HG03159 (cell line): Measurements from ENCODE around the gene STARD3NL.

Experiments
- ATAC-seq: cut with Tn5 transposase; IDR thresholded peaks from one replicate; pipeline ENCODE4 v1.9.1; 2021; ENCODE audit warnings: mild to moderate bottlenecking, moderate library complexity; ENCODE audit not compliant: unreplicated experiment

The STARD3NL gene

DNA sequence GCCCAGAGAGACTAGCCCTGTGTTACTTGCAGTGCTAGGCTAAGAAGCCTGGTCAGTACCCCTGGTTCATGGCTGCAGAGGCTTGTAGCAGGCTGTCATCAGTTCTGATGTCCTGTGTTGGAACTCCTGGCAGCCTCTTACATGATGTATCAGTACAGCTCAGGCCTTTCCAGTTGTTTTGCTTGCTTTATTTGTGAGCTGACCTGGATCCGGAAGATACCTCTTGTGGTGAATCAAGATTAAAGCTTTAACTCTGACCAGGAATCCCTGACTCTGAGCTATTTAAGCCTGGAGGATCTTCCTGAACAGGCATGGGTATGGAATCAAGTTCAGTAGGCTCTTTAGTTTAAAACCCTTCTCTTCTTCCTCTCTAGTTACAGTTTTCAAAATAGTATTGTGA lies 4.4 kb downstream of the STARD3NL start:
- no peak for ATAC-seq

DNA sequence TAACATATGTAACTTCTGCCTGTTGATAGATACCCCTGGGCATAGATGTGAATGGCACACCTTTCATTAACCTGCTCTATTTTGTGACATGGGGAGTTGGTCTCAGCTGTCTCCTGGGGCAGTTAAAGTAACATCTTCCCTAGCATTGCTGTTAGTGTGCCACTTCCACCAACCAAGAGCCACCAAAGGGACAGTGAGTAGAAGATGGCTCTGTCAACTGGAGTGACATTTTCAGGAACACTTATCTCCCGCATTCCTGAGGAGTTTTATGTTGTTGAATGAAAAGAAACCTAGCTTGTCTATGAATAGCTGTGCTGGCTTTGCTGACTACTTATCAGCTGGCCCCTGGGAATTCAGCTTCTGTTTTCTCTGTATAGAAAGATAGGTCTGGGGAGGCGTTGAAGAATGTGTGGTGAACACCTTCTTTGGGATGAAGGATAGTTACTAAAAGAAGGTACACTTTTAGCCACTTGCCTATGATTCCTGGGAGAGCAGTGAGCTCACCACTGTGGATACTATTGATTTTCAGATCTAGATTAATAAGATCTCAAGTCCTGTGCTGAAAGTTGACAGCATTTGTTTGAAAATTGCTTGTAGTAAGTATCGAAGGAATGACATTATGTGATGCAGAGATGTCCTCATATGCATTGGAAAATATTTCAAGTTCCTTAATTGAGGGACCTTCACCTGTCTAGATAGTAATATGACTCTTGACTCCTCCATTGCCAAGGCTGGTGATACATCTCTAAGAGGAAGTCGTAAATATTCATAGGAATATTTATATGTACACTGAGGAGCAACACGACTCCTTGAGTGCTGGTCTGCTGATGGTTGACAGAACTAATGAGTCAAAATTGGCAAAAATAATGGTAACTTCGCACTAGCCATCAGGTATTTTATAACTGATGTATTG lies 7.6 kb downstream of the STARD3NL start:
- no peak for ATAC-seq

DNA sequence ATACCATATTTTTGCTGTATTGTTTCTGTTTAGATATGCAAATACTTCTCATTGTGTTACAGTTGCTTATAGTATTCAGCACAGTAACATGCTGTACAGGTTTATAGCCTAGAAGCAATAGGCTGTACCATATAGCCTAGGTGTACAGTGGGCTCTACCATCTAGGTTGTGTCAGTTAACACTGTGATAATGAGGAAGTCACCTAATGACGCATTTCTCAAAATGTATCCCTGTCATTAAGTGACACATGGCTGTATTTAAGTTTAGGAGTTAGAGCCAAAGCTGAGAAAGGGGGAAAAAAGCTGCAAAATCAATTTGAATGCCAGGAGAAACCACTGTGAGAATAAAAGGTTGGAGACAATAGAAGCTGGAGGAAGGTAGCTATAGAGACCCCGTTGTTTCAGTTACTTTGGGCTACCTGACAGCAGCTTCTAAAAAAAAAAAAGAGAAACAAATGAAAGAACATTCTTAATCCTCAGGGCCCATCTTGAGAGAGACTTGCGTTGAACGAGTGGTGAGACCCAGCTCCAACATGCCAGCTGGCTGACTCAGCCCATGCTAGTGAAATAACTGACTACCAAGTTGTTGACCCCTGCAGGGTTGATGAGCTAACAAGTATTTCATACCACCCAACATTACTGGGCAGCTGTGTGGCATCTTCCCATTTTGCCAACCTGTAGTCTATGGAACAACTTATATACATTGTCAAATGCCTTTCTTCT lies 8.7 kb downstream of the STARD3NL start:
- ATAC-seq: no peak

DNA sequence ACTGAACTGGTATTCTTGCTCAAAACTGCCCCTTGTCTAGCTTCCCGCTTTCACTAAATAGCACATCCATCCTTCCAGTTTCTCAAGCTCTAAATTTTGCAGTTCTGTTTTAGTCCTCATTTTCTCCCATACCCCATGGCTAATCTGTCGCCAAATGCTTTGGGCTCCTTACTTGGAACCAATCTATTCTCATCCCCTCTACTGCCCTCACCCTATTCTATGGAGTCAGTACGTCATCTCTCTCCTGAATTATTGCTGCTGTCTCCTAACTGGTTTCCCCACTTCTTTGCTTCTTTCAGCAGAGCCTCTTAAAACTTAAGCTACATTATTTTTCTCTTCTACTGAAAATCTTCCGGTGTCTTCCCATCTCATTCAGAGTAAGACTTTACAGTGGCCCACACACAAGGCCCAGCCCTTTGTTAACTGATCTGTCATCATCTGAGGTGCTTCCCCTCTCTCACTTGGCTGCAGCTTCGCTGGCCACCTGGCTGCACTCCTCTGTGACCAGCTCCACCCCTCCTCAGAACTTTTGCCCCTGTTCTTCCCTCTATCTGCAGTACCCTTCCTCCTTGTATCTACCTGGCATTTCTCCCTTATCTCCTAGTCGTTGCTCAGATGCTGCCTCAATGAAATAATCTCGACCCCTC lies 9.9 kb downstream of the STARD3NL start:
- ATAC-seq: peak; percentile 93

DNA sequence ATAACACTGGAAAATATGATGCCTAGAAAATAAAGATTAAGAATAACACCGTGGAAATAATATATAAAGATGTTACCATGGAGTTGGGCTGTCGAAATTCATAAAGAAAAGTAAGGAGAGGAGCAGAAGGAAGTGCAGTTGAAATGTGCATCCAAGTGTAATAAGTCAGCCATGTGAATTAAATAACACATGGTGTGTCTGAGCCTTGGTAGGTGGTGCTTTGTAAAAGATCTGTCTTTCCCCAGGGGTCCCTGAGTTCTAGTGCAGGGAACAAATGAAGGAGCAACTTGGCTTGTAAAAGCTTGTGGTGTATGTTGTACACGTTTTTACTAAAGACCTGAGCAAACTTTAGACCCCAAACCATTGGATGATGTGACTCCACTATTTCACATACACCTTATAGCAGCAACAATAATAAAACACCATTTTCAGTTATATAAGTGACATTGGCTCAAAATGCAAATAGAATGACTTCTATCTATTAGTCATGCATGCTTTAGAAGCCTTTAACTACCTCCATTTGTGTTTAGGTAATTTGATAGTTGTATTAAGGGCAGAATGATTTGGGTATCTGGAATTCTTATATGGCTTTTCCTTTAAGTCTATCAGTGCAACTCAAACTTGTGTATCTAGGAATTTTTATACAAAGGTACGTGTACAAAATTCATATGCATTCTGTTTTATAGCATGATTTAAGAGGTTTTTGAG lies 11.3 kb downstream of the STARD3NL start:
- no peak for ATAC-seq

DNA sequence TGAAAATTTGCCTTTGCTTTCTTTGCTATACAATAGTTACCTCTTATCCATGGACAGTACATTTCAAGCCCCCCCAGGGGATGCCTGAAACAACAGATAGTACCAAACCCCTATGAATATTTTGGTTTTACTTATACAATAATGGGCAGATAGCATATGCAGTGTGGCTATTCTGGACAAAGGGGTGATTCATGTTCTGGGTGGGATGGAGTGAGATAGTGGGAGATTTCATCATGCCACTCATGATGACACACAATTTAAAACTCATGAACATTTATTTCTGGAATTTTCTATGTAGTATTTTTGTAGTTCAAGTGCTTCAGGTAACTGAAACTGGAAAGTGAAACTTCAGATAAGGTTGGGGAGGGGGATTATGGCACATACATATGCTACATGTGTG lies 12.0 kb downstream of the STARD3NL start:
- no peak for ATAC-seq

DNA sequence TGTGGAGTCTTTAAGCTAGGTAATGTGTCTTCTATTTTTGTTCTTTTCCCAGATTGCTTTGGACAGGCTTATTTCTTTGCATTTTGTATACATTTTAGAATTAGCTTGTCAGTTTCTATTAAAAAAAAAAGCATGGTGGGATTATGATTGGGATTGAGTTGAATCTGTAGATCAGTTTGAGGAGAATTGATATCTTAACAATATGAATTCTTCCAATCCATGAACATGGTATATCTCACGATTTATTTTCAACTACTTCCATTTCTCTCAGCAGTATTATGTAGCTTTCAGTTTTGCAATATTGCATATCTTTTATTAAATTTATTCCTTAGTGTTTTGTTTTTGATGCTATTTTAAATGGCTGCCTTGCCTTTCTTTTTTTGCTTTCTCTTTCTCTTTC lies 13.7 kb downstream of the STARD3NL start:
- no peak for ATAC-seq

DNA sequence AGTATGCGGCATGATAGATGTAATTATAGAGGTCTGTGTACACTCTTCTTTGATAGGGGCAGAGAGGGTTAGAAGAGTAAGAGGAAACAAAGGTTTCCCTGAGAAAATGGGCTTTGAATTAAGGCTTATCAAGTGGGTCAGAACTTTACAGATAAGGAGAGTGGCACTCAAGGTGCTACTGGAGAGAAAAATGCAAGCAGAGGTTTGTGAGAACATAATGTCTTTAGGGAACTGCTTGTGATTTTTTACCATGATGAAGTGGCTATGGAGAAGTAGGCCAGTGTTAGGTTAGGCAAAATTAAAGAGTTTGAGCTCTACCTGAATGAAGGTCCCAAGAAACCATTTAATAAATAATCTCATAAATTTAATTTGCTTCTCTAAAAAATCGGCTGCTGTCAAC lies 14.3 kb downstream of the STARD3NL start:
- no peak for ATAC-seq

DNA sequence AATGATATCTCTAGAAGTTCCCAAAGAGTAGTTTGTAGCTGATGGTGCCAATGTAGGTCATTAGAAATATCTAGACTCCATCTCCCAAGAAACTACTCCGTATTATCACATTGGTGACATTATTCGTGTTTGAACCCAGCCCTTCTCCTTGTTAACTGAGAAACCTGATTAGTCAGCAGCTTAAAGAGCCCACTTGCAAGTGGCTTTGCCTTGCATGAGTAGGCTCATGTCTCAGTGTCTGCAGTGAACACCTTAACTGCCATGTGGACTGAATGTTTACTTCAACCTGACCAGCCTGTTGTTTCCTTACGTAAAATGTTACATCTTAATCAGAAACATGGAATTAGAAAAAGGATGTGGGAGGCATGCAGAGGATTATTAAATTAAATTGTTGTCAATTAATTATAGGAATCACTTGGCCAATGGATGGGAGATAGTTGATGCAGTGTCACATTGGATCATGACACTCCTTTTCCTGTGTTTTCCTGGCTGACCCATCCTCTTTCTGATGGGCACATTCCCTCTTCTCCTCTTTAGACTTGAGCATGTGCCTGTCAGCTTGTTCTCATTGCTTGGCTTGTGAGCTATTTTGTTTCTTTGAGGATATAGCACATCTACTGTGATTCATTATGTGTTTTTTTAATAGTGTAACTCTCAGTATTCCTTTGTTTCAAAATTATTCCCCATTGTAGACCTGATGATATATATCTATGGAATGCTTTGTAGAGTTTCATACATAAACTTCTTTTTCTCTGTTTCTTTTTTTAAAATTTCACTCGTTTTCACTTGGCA lies 18.0 kb downstream of the STARD3NL start:
- no peak for ATAC-seq

DNA sequence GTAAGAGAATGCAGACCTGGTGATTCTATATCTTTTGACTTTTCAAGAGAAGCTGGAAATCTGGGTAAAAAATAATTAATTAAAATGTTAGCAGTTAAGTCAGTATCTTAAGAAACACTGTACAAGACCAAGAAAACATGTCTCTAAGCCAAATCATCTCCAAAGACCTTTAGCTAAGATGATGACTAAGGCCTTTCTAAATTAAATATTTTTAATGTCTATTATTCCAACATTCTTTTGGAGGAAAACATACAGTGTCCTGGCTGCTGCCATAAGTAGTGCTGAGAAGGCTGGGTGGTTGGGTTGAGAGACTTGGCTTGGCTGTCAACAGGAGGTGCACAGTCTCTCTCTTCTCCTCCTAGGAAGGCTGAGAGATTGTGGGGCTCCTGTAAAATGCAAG lies 20.3 kb downstream of the STARD3NL start:
- no peak for ATAC-seq

DNA sequence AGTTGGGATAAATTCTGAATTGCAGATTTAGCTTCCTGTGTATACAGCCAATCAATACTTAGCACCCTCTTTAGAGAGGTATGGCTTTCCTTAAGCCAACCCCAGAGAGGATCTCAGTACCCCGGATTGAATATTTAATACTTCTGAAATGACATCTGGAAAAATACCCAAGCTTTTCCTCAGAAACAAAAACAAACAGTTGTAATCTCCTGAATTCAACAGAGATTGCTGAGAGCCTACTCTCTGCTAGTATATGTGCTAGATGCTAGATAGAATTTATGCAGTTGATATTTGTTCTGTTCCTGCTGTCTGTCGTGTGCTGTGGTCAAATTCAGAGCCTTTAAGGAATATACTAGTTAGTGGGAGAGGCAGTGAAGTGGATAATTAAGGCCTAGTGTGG lies 21.1 kb downstream of the STARD3NL start:
- ATAC-seq: no peak

DNA sequence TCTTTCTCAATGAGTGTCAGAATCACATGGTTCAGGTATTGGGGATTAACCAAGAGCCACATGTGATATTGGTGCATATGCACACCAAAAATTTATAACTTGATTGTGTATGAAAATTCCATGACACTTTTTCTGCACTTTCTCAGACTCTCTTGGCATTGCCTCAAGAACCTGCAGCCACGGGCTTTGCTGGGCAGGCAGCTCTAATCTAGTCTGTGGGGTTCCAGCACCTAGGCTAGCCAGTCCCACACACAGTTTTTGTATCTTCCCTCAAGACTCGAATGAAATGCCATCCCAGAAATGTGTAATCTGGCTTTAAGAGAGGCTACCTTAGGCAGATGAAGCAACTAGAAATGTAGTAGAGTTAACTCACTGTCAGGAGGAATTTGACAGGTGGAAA lies 21.7 kb downstream of the STARD3NL start:
- ATAC-seq: no peak

DNA sequence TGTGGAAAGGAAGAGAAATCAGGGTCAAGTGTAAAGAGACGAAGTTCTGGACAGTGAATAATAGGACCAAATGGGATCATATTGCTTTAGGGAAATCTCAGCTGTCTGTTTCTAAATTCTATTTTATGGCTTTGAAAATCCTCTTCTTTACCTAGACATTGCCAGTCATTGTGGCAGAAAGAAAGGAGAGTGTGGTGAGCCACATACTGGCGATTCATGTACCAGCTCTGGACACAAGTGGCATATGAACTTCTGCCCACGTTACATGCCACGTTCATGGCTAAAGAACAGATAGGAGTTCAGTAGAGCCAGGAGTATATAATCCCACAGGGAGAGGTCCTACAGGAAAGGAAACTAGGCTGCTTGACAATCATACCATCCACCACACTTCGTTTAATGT lies 28.0 kb downstream of the STARD3NL start:
- ATAC-seq: no peak

DNA sequence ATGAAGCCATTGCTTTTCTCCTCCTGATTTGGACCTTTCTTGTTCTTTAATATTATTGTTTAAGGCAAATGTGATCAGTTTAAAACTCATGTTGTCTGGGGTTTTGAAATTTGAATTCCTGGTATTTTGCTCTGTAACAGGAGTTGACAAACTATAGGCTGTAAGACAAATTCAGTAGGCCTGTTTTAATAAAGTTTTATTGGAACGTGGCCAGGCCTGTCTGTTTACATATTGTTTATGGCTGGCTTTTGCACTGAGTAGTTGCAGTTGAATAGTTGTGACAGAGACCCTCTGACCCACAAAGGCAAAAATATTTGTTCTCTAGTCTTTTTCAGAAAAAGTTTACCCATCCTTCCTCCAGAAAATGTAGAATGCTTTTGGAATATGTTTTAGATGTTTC lies 29.8 kb downstream of the STARD3NL start:
- ATAC-seq: no peak

DNA sequence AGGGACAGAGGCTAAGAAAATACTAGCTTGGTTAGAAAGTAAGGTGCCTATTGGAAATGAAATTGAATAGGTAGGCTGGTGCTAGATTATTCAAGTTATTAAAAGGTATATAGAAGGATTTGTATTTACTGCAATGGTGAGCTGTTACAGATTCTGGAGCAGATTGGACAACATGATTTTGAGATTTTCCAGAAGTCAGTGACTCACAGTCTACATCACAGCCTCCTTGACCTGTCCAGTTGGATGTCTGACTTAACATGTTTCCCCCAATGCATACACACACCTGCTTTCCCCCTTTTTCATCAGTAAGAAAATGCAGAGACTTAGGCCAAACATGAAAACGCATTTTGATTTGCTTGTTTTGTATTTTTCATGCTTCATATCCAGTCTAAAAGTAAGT lies 33.4 kb downstream of the STARD3NL start:
- no peak for ATAC-seq

DNA sequence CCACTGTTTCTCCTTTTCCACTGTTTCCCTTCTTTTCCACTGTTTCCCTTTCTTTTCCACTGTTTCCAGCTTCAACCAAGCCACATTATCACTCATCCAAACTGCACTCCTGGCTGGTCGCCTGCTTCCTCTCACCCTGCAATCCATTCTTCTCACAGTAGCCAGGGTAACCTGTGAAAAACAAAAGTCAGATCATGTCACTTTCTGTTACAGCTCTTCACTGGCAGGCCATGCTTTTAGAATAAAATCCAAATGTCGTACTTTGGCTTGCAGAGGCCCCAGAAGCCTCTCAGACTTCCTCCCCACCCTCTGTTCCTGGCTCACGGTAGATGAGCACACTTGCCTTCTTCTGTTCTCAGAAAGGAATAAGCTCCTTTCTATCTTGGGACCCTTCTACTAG lies 33.9 kb downstream of the STARD3NL start:
- ATAC-seq: no peak

DNA sequence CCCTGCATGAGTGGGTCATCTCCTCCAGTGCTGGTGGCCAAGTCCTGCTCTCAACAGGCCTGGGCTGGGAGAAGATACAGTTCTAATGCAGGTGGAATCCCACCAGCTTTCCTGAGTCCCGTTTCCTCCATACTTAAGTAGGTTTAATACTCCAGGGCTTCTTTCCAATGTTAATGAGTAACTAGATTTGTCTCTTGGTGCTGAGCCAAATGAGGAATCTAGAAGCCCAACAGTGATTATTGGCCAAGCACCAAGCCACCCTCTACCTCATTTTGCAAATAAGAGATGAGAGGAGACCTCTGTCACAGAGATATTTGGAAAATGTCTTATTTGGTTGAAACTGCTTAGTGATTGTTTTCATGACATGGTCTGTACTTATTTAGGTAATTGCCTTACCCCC lies 37.1 kb downstream of the STARD3NL start:
- ATAC-seq: no peak

DNA sequence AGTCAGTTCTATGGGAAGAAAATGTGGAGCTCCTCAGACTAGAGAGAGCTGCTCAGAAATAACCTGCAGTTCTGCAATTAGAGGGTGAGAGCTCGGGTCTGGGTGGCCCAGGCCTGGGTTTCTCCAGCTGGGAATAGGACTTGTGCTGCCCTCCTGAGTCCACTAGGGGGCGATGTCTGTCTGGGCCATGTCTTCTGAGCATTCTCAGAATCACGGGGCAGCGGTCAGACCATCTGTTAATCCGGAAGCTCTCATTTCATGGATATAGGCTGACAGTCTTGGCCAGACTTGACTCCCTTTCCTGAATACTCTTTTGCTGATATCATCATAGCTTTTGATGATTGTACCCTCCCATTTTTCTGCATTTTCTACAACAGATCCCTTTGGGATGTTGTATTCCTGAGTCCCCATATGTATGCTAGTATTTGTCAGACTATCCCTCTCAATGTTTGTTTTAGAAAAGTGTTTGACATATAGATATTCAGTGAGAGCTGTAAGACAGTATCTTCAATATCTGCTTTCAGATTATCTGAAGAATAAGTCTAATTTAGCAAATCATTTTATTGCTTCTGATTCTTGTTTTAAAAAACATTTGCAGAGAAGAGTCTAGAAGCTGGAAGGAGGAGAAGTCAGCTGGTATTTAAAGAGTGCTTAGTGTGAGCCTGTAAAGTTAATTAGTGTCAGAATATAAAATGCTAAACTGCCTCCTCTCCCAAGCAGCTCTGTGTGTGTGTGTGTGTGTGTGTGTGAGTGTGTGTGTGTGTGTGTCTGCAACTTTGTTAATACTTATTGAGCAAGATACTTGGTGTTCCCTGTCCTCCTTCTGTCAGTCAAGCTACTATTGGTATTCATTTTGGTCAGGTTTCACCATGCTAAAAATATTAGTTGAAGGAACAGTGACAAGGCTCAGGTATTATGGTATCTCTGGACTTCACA lies 38.0 kb downstream of the STARD3NL start:
- ATAC-seq: peak; percentile 90

DNA sequence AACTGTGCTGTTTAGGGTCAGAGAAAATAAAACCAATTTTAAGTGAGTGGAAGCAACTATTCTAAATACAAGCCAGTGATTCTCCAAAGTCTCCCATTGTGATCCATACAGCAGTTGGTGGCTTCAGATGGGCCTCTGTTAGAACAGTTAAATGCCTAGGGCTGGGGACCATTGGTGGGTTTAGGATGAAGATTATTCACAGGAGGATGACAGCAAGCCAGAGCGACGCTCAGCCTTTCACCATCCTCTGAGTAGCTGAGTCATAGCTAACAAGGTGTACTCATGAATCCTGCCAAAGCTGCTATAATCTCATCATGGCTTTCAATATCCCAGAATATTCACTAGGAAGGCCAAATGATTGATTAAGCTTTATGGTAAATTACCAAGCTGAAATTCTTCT lies 39.6 kb downstream of the STARD3NL start:
- no peak for ATAC-seq
